Thymus (tissue), 11 donors: ENCODE measurements around the gene FAM236B. TPM values are rescaled to one million over a fixed set of nuclear protein-coding genes. Genes with fewer than 3 reads are reported as not detected.
"Not testable (repeated sequence)": the region's sequence is repeated elsewhere in the genome, so short reads cannot be mapped to it uniquely, and the experiment has no call there.

Experiments
- DNase-seq, 9 donors: peaks; one replicate each; pipeline ENCODE4 v3.0.0-alpha.2; 2013; ENCODE audit warnings: low spot score in 9 of 9, low read depth in 6 of 9, missing footprints in 1 of 9
- H3K27ac ChIP-seq, 2 donors: one replicate each; pipeline ENCODE4 v1.5.1; 2013; ENCODE audit warnings: control low read depth in 1 of 2, low read depth in 1 of 2, low read length in 1 of 2, mild to moderate bottlenecking in 1 of 2, moderate library complexity in 1 of 2
- H3K27me3 ChIP-seq, 2 donors: one replicate each; pipeline ENCODE4 v1.5.1; 2013; ENCODE audit warnings: low read length in 1 of 2; ENCODE audit not compliant: control insufficient read depth in 2 of 2, insufficient read depth in 1 of 2
- H3K36me3 ChIP-seq, 2 donors: one replicate each; pipeline ENCODE4 v1.5.1; 2013; ENCODE audit warnings: low read length in 1 of 2, mild to moderate bottlenecking in 1 of 2, moderate library complexity in 1 of 2; ENCODE audit not compliant: control insufficient read depth in 2 of 2, insufficient read depth in 2 of 2
- H3K4me1 ChIP-seq, 2 donors: one replicate each; pipeline ENCODE4 v1.5.1; 2013; ENCODE audit warnings: low read length in 2 of 2; ENCODE audit not compliant: control insufficient read depth in 2 of 2, insufficient read depth in 2 of 2
- H3K4me3 ChIP-seq, 2 donors: one replicate each; pipeline ENCODE4 v1.5.1; 2013; ENCODE audit warnings: low read length in 2 of 2, control low read depth in 1 of 2, mild to moderate bottlenecking in 1 of 2
- H3K9me3 ChIP-seq, 2 donors: one replicate each; pipeline ENCODE4 v1.5.1; 2013; ENCODE audit warnings: low read length in 1 of 2, mild to moderate bottlenecking in 1 of 2; ENCODE audit not compliant: control insufficient read depth in 2 of 2, insufficient read depth in 1 of 2
- WGBS: extraction: QIAGEN DNeasy Blood & Tissue Kit; methylation state at CpG from one replicate; pipeline ENCODE4 v1.1.7; 2013; 5-methylcytosine and 5-hydroxymethylcytosine counted together
- polyA plus RNA-seq: library from polyadenylated mRNA; stranded (reverse); fragments of 200-250 nt; gene quantifications from one replicate; pipeline ENCODE4 v1.2.3, GENCODE V29; 2013
- total RNA-seq: library from RNA; stranded (reverse); fragments of 120-200 nt; gene quantifications from one replicate; pipeline ENCODE4 v1.2.4, GENCODE V29; 2013
- donor health status: healthy.

The FAM236B gene
- total and polyA plus RNA-seq, 2 donors, result not detected

DNA sequence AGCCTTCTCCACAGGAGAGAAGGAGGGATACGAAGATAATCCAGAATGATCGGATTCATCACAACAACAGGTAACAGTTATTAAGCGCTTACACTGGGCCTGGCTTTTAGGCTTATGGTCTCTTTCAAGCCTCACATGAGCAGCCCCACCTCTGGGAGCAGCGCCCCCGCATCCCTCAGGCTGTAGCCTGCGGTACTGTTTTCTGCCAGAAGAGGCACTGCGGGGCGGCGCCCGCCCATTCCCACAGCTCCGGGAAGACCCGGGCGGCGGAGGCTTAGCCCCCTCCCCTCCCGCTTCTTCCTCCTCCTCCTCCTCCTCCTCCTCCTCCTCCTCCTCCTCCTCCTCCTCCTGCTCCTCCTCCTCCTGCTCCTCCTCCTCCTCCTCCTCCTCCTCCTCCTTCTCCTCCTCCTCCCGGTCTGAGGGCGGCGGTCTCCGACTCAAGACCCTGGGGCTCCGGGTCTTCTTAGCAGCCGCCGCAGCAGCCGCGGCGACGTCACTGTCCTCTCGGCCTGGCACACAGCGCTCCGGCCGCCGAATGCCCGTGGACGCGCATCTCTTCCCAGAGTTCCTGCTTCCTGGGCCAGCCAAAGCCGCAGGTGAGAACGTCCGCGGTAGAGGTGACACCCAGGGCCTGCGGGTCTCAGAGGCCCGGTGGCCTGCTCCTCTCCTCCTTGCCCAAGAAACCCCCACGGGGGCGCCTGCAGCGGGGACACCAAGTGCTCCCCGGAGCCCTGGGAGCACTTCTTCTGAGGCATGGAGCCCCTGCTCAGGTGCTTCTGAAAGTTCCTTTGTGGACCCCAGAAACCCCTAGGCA is 5.6 kb downstream of the FAM236B start, which contains the start of gene DMRTC1B:
DMRTC1B (plus strand) TSS at position 238 of the 814 bp plus-strand sequence. CDS start 68,246 bp downstream, outside the sequence.
- DNase-seq, H3K9me3 ChIP-seq, H3K4me3 ChIP-seq, H3K36me3 ChIP-seq, H3K27ac ChIP-seq, H3K27me3 ChIP-seq, H3K4me1 ChIP-seq: not testable (repeated sequence)
- WGBS, result no CpG with 5 or more reads among the region's 44 CpGs

DNA sequence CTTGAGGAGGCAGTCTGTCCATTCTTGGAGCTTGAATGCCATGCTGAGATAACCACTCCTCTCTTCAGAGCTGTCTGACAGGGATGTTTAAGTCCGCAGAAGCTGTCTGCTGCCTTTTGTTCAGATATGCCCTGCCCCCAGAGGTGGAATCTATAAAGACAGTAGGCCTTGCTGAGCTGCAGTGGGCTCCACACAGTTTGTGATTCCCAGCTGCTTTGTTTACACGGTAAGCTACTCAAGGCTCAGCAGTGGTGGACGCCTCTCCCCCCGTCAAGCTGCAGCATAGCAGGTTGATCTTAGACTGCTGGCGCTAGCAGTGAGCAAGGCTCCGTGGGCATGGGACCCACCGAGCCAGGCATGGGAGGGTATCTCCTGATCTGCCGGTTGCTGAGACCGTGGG is 22.0 kb downstream of the FAM236B start:
- H3K4me1 ChIP-seq, H3K27ac ChIP-seq, H3K36me3 ChIP-seq, DNase-seq, H3K9me3 ChIP-seq, H3K27me3 ChIP-seq, H3K4me3 ChIP-seq: not testable (repeated sequence)
- WGBS, result no CpG with 5 or more reads among the region's 9 CpGs

GRCh38 chrX:72748545-72748944 is 33.9 kb downstream of the FAM236B start:
- DNase-seq, H3K9me3 ChIP-seq, H3K27me3 ChIP-seq, H3K36me3 ChIP-seq, H3K27ac ChIP-seq, H3K4me1 ChIP-seq, H3K4me3 ChIP-seq: not testable (repeated sequence)
- no CpG with 5 or more reads among the region's 3 CpGs for WGBS

DNA sequence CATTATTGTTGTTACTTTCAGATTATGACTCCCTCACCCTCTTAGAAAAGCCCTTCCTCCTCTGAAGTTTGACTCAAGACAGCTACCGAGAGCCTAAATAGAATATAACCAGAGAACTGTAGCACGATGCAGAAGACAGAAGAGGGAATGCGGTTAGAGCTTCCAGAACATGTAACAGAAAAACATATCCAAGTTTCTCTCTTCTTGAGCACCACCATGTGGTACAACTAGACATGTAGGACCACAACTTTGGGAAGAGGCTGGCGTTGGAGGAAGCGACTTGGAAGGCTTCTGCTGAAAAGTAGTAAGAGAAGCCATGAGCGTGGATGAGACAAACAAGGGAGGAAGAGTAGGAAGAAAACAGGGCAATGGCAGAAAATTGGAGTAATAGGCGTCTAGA is 36.9 kb downstream of the FAM236B start:
- WGBS, result no CpG with 5 or more reads among the region's 7 CpGs
- H3K4me3 ChIP-seq, H3K36me3 ChIP-seq, DNase-seq, H3K27me3 ChIP-seq, H3K4me1 ChIP-seq, H3K9me3 ChIP-seq, H3K27ac ChIP-seq: not testable (repeated sequence)

DNA sequence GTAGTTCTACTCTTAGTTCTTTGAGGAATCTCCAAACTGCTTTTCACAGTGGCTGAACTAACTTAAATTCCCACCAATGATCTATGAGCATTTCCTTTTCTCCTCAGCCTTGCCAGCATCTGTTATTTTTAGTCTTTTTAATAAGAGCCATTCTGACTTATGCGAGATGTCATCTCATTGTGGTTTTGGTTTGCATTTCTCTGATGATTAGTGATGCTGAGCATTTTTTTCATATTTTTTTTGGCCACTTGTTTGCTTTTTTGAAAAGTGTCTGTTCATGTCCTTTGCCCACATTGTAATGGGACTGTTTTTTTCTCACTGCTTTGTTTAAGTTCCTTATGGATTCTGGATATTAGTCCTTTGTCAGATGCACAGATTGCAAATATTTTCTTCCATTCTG is 46.9 kb downstream of the FAM236B start:
- H3K36me3 ChIP-seq, result no peaks in the 10 kb centered on the region
- no peaks in the 10 kb centered on the region for H3K27me3 ChIP-seq
- H3K4me1 ChIP-seq, result no peaks in the 10 kb centered on the region
- no peak overlapping the region for H3K4me3 ChIP-seq
- 55% methylated on average over 1 of the region's 1 CpG for WGBS
- DNase-seq, result no peak
- no peak overlapping the region for H3K27ac ChIP-seq
- H3K9me3 ChIP-seq, result no peaks in the 10 kb centered on the region

- DNase-seq, H3K36me3 ChIP-seq, H3K4me1 ChIP-seq, H3K4me3 ChIP-seq, H3K27ac ChIP-seq, H3K9me3 ChIP-seq, H3K27me3 ChIP-seq: not testable (repeated sequence)
- 65% methylated on average over 8 of the region's 8 CpGs for WGBS
Observed at GRCh38 chrX:72733636-72734035, 48.8 kb downstream of the FAM236B start.

Other genes starting within 250 kb of the FAM236B start
- gene HDAC8, start 209.8 kb downstream of the FAM236B start, total RNA-seq, result 15.4 TPM
- 27.1 TPM for gene HDAC8, start 209.8 kb downstream of the FAM236B start, polyA plus RNA-seq
- 2.1 TPM for gene PHKA1, start 68.4 kb downstream of the FAM236B start, total RNA-seq
- gene PHKA1, start 68.4 kb downstream of the FAM236B start, polyA plus RNA-seq, result 14.1 TPM
- 0.14 TPM for gene DMRTC1B, start 5.8 kb downstream of the FAM236B start, total RNA-seq
- gene DMRTC1B, start 5.8 kb downstream of the FAM236B start, polyA plus RNA-seq, result 1.3 TPM
- not detected for gene FAM236D, start 25.6 kb upstream of the FAM236B start, total RNA-seq
- not detected for gene FAM236D, start 25.6 kb upstream of the FAM236B start, polyA plus RNA-seq
- not detected for gene FAM236C, start 130.0 kb upstream of the FAM236B start, total RNA-seq
- gene FAM236C, start 130.0 kb upstream of the FAM236B start, polyA plus RNA-seq, result not detected
- gene FAM236A, start 155.5 kb upstream of the FAM236B start, total RNA-seq, result not detected
- not detected for gene FAM236A, start 155.5 kb upstream of the FAM236B start, polyA plus RNA-seq
- 0.05 TPM for gene DMRTC1, start 161.2 kb upstream of the FAM236B start, total RNA-seq
- 0.05 TPM for gene DMRTC1, start 161.2 kb upstream of the FAM236B start, polyA plus RNA-seq
- not detected for gene PABPC1L2B, start 220.3 kb upstream of the FAM236B start, total RNA-seq
- gene PABPC1L2B, start 220.3 kb upstream of the FAM236B start, polyA plus RNA-seq, result not detected